ENCODE measurements around the gene NAT14.

The NAT14 gene

DNA sequence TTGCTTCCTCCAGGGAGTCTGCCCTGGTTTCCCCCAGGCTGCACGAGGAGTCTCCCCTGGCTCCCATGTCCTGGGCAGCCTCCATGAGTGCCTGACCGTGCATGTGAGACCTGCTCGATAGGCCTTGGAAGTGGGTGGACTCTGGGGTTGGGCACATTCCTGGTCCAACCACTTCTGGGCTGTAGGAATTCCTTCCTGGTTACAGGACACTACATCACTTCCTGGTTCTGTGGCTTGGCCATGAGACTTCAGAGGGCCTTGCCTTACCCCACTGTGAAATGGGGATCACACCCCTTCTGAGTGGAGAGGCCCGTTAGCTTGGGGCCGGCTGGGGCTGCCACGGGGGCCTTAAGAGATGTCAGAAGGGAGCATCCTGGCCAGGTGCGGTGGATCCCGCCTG is 12.5 kb upstream of the NAT14 start:
- peak; percentile 74 for DNase-seq

DNA sequence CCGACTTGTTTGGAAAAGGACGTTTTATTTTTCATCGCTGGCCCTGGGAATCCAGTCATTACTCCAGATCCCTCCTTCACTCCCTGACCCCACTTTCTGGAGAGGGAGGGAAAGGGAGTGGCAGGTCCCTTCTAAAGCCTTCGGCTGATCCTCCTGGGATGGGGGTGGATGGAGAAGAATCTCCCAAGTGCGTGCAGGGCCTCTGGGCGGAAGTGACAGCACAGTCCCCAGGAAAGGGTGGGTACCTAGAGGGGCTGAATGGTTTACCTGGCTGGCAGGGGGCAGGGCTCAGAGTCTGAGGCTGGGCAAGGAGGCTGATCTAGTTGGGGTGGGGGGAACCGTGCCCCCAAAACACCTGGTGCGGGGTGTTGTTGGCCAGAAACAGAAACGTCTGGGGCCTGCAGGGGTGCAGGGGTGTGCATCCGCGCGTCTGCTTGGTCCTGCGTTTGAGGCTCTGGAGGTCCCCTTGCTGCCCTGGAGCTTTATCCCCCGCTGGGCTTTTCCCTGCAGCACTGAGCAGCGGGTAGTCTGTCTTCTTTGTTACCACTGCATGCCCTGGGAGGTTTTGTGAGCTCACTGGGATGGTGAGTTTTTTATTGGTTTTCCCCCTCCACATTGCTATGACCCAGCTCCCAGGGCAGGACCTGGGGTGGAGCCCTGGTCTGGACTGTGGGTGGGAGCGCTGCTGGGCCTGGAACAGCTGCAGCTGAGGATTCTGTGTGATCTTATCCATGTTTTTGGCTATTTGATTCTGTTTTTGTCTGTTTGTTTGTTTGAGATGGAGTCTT is 11.6 kb upstream of the NAT14 start:
- no peak for DNase-seq

DNA sequence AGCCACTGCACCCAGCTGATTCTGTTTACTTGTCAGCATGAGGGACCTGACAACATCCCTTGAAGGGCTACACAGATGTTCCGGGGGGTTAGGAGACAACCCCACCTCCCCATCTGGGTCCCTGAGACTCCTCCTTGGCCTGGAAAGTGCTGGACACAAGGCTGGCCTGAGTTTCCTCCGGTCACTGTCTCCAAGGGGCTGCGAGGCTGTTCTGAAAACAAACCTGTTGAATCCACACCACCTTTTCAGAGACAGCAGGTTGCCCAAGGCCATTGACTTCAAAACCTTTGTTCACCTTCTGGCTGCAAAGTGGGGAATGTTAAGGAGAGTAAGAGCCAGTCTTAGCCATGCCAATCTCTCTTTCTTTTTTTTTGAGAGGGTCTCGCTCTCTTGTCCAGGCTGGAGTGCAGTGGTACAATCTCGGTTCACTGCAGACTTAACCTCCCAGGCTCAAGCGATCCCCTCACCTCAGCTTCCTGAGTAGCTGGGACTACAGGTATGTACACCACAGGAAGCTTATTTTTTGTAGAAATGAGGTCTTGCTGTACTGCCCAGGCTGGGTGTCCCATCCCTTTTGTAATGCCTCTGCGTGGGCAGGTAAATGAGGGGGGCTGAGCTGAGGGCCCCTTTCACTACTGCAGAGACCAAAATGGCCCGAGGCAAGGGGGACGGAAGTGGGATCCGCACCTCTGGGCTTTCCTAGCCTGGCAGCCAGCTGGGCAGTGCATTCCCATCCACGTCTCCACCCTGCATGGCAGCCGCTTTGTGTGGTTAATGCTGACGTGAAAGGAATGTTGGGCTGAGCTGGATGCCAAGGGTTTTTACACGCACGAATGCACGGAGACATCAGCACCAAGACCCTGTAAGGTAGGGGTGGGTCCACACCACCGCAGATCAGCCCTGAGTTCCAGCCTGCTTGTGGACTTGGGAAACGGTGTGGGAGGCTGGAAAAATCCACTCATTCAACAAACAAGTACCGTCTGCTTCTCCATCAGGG is 10.4 kb upstream of the NAT14 start:
- peak; percentile 28 for DNase-seq

DNA sequence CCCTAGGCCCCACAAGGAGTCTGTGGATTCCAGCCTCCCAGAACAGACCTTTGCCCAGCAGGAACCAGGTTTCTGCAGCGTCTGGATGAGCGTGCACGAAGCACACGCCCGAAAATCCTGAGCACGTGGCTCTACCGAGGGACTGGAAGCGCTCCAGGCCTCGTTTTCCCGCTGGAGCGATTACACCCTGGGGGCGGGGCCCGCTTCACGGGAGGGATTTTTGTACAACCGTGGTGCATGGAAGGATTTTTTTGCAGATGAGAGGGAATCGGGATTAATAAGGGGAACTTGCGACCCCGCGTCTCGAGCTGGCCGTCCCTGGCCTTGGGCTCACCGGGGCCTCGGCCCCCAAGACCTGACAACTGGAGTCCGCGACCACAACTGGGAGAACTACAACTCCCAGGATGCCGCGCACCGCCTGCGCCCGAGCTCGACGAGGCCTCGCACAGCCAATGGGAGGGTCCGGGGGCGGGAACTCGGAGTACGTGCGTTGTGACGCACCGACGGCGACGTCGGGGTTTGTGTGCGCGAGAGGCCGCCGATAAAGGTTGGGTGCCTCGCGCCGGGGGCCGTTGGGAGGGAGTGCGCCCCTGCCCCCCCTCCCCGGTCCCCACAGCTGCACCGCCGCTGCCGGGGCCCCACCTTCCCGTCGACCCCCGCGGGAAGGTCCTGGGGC is 8.8 kb upstream of the NAT14 start, which contains the start of gene ZNF628:
Gene ZNF628 (plus strand): TSS at position 518 of the 676 bp plus-strand sequence. CDS start 3,294 bp downstream, outside the sequence.
- DNase-seq, result peak; percentile 99

DNA sequence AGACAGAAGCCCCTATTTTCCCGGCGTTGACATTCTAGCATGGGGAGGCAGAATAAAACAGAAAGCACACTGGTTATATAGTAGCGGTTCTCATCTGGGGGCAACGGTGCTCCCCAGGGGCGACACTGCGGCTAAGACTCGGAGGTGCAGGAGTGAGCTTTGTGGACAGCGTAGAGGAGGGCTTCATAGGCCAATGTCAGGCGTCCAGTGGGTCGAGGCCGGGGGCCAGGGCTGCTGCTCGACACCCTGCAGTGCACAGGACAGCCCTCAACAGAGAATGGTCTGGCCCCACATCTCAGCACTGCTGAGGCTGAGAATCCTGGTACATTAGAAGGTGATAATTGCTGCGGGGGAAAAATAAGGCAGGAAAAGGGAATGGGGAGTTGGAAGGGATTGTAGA is 7.1 kb upstream of the NAT14 start:
- DNase-seq, result no peak

DNA sequence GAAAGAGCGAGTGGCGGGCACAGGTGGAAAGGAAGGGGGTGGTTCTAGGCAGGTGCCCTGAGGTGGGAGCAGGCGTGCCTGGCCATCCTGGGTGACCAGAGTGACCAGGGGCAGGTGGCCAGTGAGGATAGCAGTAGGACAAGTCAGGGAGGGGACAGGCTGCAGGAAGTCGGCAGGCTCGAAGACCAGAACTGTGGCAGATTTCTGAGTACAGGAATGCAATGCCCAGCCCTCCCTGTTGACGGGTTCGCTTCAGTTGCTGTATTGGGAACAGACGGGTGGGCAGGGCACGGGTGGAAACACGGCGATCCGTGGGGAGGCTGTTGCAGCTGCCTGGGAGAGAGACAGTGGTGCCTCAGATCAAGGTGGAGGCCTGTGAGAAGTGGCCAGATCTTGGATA is 6.6 kb upstream of the NAT14 start:
- no peak for DNase-seq

DNA sequence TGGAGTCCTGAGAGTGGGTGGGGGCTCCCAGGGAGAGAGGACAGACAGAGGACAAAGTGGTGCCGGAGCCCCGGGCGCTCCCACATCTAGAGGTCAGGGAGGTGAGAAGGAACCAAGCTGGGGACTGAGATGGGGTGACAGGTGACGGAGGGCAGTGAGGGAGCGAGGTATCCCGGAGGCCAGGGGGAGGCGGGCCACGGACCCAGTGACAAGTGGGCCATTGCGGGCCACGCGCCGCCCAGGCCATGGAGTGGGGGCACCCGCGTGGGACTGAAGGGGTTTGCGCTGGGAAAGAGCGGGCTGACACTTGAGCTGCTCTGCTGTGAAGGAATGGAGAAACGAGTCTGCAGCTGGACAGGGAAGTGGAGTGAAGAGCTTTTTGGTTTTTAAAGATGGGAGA is 5.9 kb upstream of the NAT14 start:
- no peak for DNase-seq

DNA sequence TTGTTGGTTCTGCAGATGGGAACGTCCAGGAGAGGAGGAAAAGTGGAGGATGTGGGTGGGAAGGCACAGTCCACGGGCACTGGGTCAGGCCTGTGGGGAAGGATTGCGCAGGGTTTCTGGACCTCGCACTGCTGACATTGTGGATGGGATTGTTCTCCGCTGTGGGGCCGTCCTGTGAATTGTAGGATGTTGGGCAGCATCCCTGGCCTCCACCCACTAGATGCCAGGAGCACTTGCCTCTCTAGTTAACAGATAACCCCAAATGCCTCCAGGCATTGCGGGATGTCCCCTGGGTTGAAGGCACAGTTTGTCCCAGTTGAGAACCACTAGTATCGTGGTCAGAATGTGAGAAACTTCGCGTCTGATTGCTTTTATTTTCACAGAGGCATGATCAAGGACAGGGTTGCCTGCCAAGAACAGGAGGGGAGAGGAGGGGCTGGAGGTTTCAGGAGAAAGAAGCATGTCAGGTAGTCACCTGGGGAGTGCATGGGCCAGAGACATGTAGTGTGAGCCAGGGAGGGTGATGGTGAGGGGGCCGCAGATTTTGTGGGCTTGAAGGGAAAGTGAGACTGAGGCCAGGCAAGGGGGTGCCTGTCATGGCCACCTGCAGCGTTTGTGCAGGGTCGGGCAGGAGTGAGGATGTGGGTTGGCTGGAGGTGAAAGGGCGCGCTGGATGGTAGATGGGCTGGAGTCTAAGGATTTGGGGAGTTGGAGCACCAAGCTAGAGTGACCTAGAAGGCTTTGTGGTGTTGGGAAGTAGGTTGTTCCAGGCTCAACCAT is 5.3 kb upstream of the NAT14 start:
- DNase-seq, result no peak

DNA sequence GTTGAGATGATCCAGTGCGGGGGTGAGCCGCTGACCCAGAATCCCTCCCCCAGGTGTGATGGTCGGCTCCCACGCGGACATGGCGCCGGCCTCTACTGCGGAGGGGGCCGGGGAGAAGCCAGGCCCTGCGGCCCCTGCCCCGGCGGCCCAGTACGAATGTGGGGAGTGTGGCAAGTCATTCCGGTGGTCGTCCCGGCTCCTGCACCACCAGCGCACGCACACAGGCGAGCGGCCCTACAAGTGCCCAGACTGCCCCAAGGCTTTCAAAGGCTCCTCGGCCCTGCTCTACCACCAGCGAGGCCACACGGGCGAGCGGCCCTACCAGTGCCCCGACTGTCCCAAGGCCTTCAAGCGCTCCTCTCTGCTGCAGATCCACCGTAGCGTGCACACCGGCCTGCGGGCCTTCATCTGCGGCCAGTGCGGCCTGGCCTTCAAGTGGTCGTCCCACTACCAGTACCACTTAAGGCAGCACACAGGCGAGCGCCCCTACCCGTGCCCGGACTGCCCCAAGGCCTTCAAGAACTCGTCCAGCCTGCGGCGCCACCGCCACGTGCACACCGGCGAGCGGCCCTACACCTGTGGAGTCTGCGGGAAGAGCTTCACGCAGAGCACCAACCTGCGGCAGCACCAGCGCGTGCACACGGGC is 3.7 kb upstream of the NAT14 start:
- DNase-seq, result no peak

DNA sequence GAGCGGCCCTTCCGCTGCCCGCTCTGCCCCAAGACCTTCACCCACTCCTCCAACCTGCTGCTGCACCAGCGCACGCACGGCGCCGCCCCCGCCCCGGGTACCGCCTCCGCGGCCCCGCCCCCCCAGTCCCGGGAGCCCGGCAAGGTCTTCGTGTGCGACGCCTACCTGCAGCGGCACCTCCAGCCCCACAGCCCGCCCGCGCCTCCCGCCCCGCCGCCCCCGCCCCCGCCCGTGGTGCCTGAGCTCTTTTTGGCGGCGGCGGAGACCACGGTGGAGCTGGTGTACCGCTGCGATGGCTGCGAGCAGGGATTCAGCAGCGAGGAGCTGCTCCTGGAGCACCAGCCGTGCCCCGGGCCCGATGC is 3.2 kb upstream of the NAT14 start:
- DNase-seq, result no peak

DNA sequence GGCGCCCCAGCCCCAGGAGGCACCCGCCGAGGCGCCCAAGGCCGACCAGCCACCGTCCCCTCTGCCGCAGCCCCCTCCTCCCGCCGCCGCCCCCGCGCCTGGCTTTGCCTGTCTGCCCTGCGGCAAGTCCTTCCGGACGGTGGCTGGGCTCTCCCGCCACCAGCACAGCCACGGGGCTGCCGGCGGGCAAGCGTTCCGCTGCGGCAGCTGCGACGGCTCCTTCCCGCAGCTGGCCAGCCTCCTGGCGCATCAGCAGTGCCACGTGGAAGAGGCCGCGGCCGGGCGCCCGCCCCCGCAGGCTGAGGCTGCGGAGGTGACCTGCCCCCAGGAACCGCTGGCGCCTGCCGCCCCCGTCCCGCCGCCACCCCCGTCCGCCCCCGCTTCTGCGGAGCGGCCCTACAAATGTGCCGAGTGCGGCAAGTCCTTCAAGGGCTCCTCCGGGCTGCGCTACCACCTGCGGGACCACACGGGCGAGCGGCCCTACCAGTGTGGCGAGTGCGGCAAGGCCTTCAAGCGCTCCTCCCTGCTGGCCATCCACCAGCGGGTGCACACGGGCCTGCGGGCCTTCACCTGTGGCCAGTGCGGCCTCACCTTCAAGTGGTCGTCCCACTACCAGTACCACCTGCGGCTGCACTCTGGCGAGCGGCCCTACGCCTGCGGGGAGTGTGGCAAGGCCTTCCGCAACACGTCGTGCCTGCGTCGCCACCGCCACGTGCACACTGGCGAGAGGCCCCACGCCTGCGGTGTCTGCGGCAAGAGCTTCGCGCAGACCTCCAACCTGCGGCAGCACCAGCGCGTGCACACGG is 2.6 kb upstream of the NAT14 start:
- no peak for DNase-seq

DNA sequence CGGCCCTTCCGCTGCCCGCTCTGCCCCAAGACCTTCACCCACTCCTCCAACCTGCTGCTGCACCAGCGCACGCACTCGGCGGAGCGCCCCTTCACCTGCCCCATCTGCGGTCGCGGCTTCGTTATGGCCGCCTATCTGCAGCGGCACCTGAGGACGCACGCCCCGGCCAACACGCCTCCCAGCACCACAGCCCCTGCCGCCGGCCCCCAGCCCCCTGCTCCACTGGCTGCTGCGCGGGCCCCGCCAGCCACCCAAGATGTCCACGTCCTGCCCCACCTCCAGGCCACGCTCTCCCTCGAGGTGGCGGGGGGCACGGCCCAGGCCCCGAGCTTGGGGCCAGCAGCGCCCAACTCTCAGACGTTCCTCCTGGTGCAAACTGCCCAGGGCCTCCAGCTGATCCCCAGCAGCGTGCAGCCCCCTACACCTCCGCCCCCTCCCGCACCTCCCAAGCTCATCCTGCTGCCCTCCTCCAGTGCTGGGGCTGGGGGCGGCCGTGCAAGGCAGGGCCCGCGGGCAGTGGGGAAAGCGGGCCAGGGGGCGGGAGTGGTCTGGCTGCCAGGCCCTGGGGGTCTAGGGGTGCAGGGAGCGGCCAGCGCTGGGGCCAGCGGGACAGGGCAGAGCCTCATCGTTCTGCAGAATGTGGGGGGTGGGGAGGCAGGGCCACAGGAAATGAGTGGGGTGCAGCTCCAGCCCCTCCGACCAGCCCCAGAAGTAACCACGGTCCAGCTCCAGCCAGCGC is 1.9 kb upstream of the NAT14 start:
- no peak for DNase-seq

DNA sequence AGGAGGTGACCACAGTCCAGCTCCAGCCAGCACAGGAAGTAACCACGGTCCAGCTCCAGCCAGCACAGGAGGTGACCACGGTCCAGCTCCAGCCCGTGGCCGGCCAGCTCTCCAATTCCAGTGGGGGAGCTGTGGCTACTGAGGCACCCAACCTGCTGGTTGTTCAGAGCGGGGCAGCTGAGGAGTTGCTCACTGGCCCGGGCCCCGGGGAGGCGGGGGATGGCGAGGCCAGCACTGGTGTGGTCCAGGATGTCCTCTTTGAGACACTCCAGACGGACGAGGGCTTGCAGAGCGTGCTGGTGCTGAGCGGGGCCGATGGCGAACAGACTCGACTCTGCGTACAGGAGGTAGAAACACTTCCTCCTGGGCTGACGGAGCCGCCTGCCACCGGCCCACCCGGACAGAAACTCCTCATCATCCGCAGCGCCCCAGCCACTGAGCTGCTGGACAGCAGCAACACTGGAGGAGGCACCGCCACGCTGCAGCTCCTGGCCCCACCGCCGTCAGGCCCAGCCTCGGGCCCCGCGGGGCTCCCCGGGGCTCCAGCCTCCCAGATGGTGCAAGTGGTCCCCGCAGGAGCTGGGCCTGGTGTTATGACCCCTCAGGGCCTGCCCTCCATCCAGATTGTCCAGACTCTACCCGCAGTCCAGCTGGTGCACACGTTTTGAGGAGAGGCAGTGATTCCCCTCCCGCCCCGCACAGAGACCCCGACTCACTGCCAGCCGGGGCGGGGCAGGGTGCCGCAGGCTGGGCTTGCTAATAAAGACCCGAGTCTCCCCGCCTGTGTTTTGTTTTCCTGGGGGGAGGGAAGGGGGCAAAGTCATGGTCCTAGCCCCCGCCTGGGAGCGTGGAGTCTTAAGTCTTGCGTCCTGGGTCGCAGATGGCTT is 1.0 kb upstream of the NAT14 start:
- no peak for DNase-seq

DNA sequence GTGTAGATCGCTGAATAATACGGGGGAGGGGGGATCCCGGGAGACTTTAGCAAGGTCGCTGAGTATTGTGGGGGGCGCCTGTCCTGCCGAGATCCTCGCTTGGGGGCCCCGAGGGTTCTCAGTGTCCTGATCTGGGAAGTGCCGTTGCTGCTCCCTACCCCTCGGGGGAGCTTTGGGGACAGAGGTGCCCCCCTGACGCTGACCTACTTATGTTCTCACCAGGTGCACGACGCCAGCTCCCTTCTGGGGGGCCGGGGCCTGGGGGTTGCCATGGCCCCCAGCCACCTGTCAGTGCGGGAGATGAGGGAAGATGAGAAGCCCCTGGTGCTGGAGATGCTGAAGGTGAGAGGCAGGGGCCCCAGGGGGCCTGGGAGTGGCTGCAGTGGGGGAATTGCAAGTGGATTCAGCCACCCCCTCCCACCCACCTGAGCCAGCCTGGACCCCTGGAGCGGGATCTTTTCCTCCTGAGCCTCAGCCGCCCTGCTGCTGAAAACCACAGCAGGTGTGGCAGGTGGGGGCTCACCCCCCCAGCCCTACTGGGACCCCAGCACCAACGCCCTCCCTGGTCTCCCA is 537 bp downstream of the NAT14 start:
- no peak for DNase-seq

DNA sequence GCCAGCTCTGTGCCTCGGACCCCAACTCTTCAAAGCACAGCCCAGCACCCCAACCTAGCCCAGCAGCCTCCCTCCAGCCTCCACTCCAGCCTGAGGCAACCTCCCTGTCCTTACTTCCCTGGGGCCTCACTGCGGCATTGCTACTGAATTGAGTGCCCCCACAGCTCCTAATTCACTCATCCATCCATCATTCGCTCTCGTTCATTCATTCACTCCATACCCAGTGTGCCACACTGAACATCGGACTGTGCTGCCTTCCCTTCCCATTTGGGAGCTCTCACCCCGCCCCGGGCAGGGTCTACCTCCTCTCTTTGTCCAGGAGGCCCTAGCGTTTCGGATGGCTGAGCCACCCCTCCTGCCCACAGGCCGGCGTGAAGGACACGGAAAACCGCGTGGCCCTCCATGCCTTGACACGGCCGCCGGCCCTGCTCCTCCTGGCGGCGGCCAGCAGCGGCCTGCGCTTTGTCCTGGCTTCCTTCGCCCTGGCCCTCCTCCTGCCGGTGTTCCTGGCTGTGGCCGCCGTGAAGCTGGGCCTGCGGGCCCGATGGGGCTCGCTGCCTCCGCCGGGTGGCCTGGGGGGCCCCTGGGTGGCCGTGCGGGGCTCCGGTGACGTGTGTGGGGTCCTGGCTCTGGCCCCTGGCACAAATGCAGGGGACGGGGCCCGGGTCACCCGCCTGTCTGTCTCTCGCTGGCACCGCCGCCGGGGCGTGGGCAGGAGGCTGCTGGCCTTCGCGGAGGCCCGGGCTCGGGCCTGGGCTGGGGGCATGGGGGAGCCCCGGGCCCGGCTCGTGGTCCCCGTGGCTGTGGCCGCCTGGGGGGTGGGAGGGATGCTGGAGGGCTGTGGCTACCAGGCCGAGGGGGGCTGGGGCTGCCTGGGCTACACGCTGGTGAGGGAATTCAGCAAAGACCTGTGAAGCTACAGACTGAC is 1.3 kb downstream of the NAT14 start:
- no peak for DNase-seq

DNA sequence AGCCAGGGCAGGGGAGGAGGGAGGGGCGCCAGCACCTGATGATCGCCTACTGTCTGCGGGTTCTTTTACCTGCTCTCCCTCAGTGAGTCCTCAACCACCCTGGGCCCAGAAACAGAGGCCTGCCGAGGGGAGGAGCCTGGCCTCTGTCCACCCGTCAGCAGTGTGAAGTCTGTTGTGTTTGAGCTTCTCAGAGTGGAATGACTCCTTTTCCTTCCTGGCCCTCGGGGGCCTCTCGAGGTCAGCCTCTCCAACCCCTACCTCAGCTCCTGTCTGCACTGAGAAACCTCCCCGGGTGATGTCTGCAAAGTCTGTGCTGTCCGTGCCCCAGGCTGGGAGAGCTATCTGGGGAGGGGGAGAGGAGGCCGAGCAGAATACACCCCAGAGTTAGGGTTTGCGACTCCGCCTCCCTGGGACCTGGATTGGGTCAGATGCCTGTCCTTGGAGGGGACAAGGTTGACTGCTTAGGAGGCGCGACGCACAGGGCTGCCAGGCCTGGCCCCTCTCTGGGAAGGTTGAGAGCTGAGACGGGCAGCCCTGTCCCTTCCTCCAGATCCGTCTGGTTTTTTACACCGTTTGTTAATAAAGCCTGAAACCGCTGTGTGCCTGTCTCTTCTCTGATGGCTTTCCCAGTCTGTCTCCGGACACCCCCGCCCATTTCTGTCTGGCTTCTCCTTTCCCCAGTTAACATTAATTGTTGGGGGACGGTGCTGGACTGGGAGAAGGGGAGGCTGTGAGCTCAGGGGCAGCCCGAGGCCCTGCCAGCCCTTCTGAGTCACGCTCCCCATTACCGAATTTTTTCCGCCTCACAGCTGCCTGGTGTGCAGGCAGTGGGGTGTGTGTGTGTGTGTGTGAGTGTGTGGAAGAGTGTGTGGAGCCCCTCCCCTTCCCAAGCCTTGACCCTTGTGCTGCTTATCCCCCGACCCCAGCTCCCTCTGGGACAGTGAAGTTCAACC is 2.3 kb downstream of the NAT14 start:
- DNase-seq, result peak; percentile 96
